K562 (cell line): ENCODE data around the gene RTP5. TPM values are rescaled to one million over a fixed set of nuclear protein-coding genes. Genes with fewer than 3 reads are reported as not detected.

ENCODE experiments used
- ATAC-seq: fragments of 200-7000 bp; cut with Tn5 transposase; 3 replicates; pipeline ENCODE4 v1.9.1; 2020; ENCODE audit warnings: moderate library complexity
- BruUV-seq: library from RNA; stranded (reverse); fragments of 400-500 nt; replicated peaks from 2 replicates; lab custom pipeline; 2021; lab: Mats Ljungman, UMichigan
- CTCF ChIA-PET: fragments of 300-600 bp; formaldehyde crosslinking; extraction: SDS; loops from one replicate; lab custom pipeline; 2021; ENCODE audit warnings: low intra/inter-chr PET ratio; lab: Yijun Ruan, JAX
- POLR2A ChIA-PET: fragments of 300-600, 350-650 bp; sonication (Branson Sonifier 250); formaldehyde crosslinking; extraction: SDS; loops from one replicate; lab custom pipeline; 2021; ENCODE audit warnings: antibody characterized with exemption, inconsistent platforms; lab: Yijun Ruan, JAX
- DNase-seq, 4 experiments: peaks; one replicate each; pipeline versions ENCODE4 v3.0.0 to v3.0.0-alpha.2; 2011 to 2018; ENCODE audit warnings: low spot score in 3 of 4, mixed read lengths in 3 of 4; ENCODE audit errors: extremely low read depth in 1 of 4
- FAIRE-seq: peaks from 2 replicates; lab custom pipeline; 2011; peaks lifted over from hg19 to GRCh38; lab: Jason Lieb, UNC
- H2AFZ ChIP-seq: 2 replicates; pipeline ENCODE4 v1.6.0; 2011; ENCODE audit warnings: low read depth, low read length, control low read depth, inconsistent platforms
- H3K27ac ChIP-seq: fragments of 200-600 bp; 3 replicates; pipeline ENCODE4 v1.8.0; 2011; ENCODE audit warnings: low read depth, mild to moderate bottlenecking, control low read depth, inconsistent platforms, low read length, moderate library complexity, mixed read lengths; ENCODE audit errors: extremely low read depth
- H3K27me3 ChIP-seq, 2 experiments: fragments of 300-600 bp in 1 of 2; 2 replicates in 1 of 2; 3 replicates in 1 of 2; pipeline versions ENCODE4 v1.6.0 to v1.8.0; 2011; ENCODE audit warnings: inconsistent platforms in 2 of 2, low read length in 2 of 2, mild to moderate bottlenecking in 1 of 2, mixed read lengths in 1 of 2, moderate library complexity in 1 of 2; ENCODE audit not compliant: control insufficient read depth in 2 of 2, insufficient read depth in 2 of 2
- H3K36me3 ChIP-seq: fragments of 300-600 bp; 3 replicates; pipeline ENCODE4 v1.8.0; 2011; ENCODE audit warnings: mild to moderate bottlenecking, low read length, inconsistent platforms; ENCODE audit not compliant: control insufficient read depth, insufficient read depth
- H3K4me1 ChIP-seq, 2 experiments: fragments of 200-600 bp in 1 of 2; replicated peaks in 1 of 2; 2 replicates in 1 of 2; 3 replicates in 1 of 2; pipeline versions ENCODE4 v1.5.1 to v1.8.0; 2011; ENCODE audit warnings: inconsistent platforms in 2 of 2, low read length in 2 of 2, mild to moderate bottlenecking in 1 of 2, mixed read lengths in 1 of 2, moderate library complexity in 1 of 2; ENCODE audit not compliant: control insufficient read depth in 2 of 2, insufficient read depth in 2 of 2
- H3K4me2 ChIP-seq: 2 replicates; pipeline ENCODE4 v1.6.1; 2011; ENCODE audit warnings: low read length, control low read depth, inconsistent platforms, mixed read lengths; ENCODE audit not compliant: insufficient read depth
- H3K4me3 ChIP-seq: fragments of 200-600 bp; sonication (generic), shearing (Covaris generic); 2 replicates; pipeline ENCODE4 v1.5.1; 2016; ENCODE audit warnings: control low read depth, inconsistent platforms
- H3K79me2 ChIP-seq: fragments of 200-600 bp; 3 replicates; pipeline ENCODE4 v1.8.0; 2011; ENCODE audit warnings: low read length, inconsistent platforms; ENCODE audit not compliant: control insufficient read depth, insufficient read depth
- H3K9ac ChIP-seq, 2 experiments: 2 replicates each; pipeline versions ENCODE4 v1.6.0 to v1.6.1; 2011; ENCODE audit warnings: low read depth in 2 of 2, low read length in 2 of 2, control low read depth in 1 of 2, inconsistent platforms in 1 of 2, mild to moderate bottlenecking in 1 of 2, mixed read lengths in 1 of 2; ENCODE audit not compliant: insufficient read depth in 1 of 2
- H3K9me1 ChIP-seq: one replicate; pipeline ENCODE4 v1.6.0; 2011; ENCODE audit warnings: inconsistent platforms, mild to moderate bottlenecking, low read length, moderate library complexity; ENCODE audit not compliant: control insufficient read depth, insufficient read depth
- H3K9me3 ChIP-seq: replicated peaks from 2 replicates; pipeline ENCODE4 v1.5.1; 2011; ENCODE audit warnings: low read depth, low read length, inconsistent platforms; ENCODE audit not compliant: control insufficient read depth, insufficient read depth
- H4K20me1 ChIP-seq: replicated peaks from 2 replicates; pipeline ENCODE4 v1.6.1; 2011; ENCODE audit warnings: low read length, inconsistent platforms, mixed read lengths; ENCODE audit not compliant: control insufficient read depth, insufficient read depth
- CTBP1 ChIP-seq: fragments of 450-650 bp; IDR thresholded peaks from 2 replicates; pipeline ENCODE4 v1.6.1; 2016; ENCODE audit warnings: borderline replicate concordance
- DIDO1 ChIP-seq: fragments of 450-650 bp; IDR thresholded peaks from 2 replicates; pipeline ENCODE4 v1.6.1; 2016; ENCODE audit warnings: low read depth, missing biosample characterization, missing genetic modification characterization
- KLF1 ChIP-seq: fragments of 450-650 bp; IDR thresholded peaks from 2 replicates; pipeline ENCODE4 v1.6.1; 2016; ENCODE audit warnings: missing genetic modification characterization, missing compliant biosample characterization
- MTA2 ChIP-seq: fragments of 450-650 bp; IDR thresholded peaks from 2 replicates; pipeline ENCODE4 v1.6.1; 2016; ENCODE audit warnings: low read depth
- PHB ChIP-seq: fragments of 250-450 bp; sonication (Bioruptor Pico); IDR thresholded peaks from 2 replicates; pipeline ENCODE4 v1.5.0; 2021
- PHF8 ChIP-seq: fragments of 200-600 bp; sonication (generic); IDR thresholded peaks from 2 replicates; pipeline ENCODE4 v1.6.1; 2012; ENCODE audit warnings: mixed run types, mild to moderate bottlenecking, inconsistent platforms, low read length, moderate library complexity, borderline replicate concordance
- SMARCA4 ChIP-seq: fragments of 450-650 bp; IDR thresholded peaks from 2 replicates; pipeline ENCODE4 v1.6.1; 2016
- ZKSCAN1 ChIP-seq: fragments of 150-350 bp; IDR thresholded peaks from 2 replicates; pipeline ENCODE4 v1.6.1; 2016; ENCODE audit warnings: low read depth, low read length
- ZNF174 ChIP-seq: fragments of 250-450 bp; sonication (Bioruptor Pico); IDR thresholded peaks from 2 replicates; pipeline ENCODE4 v1.4.0; 2020; ENCODE audit warnings: mild to moderate bottlenecking
- ZNF239 ChIP-seq: fragments of 250-450 bp; sonication (Bioruptor Pico); IDR thresholded peaks from 2 replicates; pipeline ENCODE4 v1.4.0; 2020; ENCODE audit warnings: mild to moderate bottlenecking
- ZNF444 ChIP-seq: fragments of 250-450 bp; sonication (Bioruptor Pico); IDR thresholded peaks from 2 replicates; pipeline ENCODE4 v1.4.0; 2020; ENCODE audit warnings: mild to moderate bottlenecking, moderate library complexity
- ZNF551 ChIP-seq: fragments of 250-450 bp; sonication (Bioruptor Pico); IDR thresholded peaks from 2 replicates; pipeline ENCODE4 v1.5.0; 2021; ENCODE audit warnings: mild to moderate bottlenecking, moderate library complexity
- WGBS: fragments of 100-300 bp; shearing (Covaris generic); methylation state at CpG from one replicate; pipeline ENCODE4 v1.1.6; 2016; ENCODE audit warnings: low coverage, mixed read lengths; ENCODE audit not compliant: insufficient coverage; ENCODE audit errors: missing lambda C conversion rate; 5-methylcytosine and 5-hydroxymethylcytosine counted together
- in situ Hi-C: fragments of 300-500 bp; cut with MboI; formaldehyde crosslinking; loops from 4 replicates; pipeline ENCODE4 v1.15.0; 2018; ENCODE audit warnings: inconsistent platforms, mixed read lengths
- intact Hi-C: fragments of 100-400 bp; cut with micrococcal nuclease; formaldehyde crosslinking; loops from 2 replicates; pipeline ENCODE4 v1.14.2; 2022
- polyA plus RNA-seq, 8 experiments: library from polyadenylated mRNA; depleted of rRNA in 4 of 8; stranded (reverse) in 5 of 8; unstranded in 3 of 8; fragments of >200 nt; fragmentation: Nextera tagmentation in 2 of 8; fragmentation: Illumina TruSeq in 1 of 8; extraction: Ambion mirVana in 2 of 8; extraction: Trizol in 1 of 8; gene quantifications; 2 replicates each; pipeline versions ENCODE4 v1.2.1 to v1.2.3, GENCODE V29; 2011 to 2014; ENCODE audit warnings: inconsistent platforms in 1 of 8, missing spikeins in 1 of 8
- total RNA-seq, 7 experiments: library from RNA; depleted of rRNA in 6 of 7; stranded (reverse); fragments of >200 nt in 6 of 7; fragmentation: Illumina TruSeq in 2 of 7; extraction: Trizol in 2 of 7; gene quantifications; 2 replicates each; pipeline versions ENCODE4 v1.2.1 to v1.2.3, GENCODE V29; 2011 to 2021; ENCODE audit warnings: low replicate concordance in 1 of 7
- TF ChIP-seq, protein P1 (sequence below), 2 experiments: fragments of 200-800 bp in 1 of 2; sonication (Bioruptor generic) in 1 of 2; sonication (generic) in 1 of 2; formaldehyde crosslinking in 1 of 2; IDR thresholded peaks in 1 of 2; conservative IDR thresholded peaks in 1 of 2; 2 replicates each; pipeline versions ENCODE4 v1.5.0 to v1.6.1; 2016 to 2020; ENCODE audit warnings: missing compliant biosample characterization in 1 of 2, missing genetic modification characterization in 1 of 2, missing genetic modification reagents in 1 of 2
- TF ChIP-seq, protein P2 (sequence below): sonication (generic); formaldehyde crosslinking; IDR thresholded peaks from 2 replicates; pipeline ENCODE4 v1.9.0; 2022; ENCODE audit warnings: mild to moderate bottlenecking, missing genetic modification reagents

The RTP5 gene
- total and polyA plus RNA-seq, 9 of the 15 experiments (the other 6 are each of a cell fraction or from before 2014, with no cell fraction given), result not detected

DNA sequence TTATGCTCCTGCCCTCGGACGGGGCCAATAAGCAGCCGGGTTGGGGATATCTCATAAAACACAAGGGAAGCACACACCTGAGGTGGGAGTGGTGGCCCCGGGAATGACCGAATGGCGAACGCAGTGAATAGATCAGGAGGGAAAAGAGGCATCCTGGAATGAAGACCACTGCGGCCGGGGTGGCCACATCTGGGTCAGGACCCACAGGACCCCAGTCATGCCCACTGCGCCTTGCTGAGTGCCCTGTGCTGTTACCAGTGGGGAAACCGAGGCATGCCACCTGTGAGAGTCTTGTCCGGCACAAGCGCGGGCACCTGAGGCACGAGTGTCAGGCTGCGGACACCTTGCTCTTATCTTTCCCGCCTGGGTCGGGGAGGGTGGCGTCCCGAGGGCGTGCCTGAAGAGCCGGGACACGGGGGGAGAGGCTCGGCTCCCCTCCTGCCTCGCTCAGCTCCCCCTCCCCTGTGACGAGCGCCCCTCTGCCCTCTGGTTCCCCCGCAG is 12.4 kb upstream of the RTP5 start (continued):
- TF ChIP-seq, protein P1, sequence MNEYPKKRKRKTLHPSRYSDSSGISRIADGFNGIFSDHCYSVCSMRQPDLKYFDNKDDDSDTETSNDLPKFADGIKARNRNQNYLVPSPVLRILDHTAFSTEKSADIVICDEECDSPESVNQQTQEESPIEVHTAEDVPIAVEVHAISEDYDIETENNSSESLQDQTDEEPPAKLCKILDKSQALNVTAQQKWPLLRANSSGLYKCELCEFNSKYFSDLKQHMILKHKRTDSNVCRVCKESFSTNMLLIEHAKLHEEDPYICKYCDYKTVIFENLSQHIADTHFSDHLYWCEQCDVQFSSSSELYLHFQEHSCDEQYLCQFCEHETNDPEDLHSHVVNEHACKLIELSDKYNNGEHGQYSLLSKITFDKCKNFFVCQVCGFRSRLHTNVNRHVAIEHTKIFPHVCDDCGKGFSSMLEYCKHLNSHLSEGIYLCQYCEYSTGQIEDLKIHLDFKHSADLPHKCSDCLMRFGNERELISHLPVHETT (CRISPR knock-in tag; conservative IDR thresholded peaks at IDR 0.05 in 1 of 2, IDR thresholded peaks at IDR 0.05 in 1 of 2), result no peak
- TF ChIP-seq ZNF174 (CRISPR knock-in tag) (no peak), MTA2 (no peak), CTBP1 (no peak), SMARCA4 (no peak), ZKSCAN1 (no peak)

DNA sequence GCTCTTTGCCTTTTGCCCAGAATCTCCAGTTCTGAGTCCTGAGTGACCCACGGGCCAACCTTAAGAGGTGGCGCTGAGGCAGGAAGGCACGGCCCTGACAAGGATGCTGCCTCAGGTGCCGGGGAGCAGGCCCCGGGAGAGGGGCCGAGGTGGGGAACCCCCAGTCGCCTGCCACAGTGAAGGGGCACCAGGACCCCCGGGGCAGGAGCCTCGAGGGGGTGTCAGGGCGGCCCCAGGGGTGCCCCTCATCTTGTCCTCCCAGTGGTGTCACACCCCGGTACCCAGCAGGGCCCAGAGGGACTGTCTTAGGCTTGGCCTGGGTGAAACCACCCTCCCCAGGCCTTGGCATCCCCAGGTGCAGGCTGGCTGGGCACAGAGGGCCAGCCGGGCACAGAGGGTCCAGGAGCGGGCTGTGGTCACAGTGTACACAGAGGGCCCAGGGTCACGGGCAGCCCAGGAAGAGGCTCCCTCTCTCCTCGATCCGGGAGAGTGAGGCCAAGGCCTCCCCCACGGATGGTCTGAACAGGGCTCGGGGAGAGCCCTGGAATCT is 11.9 kb upstream of the RTP5 start:
- 51% methylated on average over 12 of the region's 18 CpGs for WGBS
- in situ Hi-C loops (loop anchor here (5.0 kb wide), 1 partner anchor 110 kb away; no protein-coding TSS in a partner anchor), intact Hi-C loops (no loop called here)
- DNase-seq (peak in 1 of 4 experiments; percentile 3), FAIRE-seq (no peak), ATAC-seq (no peak)
- no TSS peak for BruUV-seq
- no peaks in the 10 kb centered on the region for H3K27me3 ChIP-seq
- H3K79me2 ChIP-seq, result no peaks in the 10 kb centered on the region
- no peaks in the 10 kb centered on the region for H3K9me1 ChIP-seq
- no peaks in the 10 kb centered on the region for H4K20me1 ChIP-seq
- TF ChIP-seq, protein P2, sequence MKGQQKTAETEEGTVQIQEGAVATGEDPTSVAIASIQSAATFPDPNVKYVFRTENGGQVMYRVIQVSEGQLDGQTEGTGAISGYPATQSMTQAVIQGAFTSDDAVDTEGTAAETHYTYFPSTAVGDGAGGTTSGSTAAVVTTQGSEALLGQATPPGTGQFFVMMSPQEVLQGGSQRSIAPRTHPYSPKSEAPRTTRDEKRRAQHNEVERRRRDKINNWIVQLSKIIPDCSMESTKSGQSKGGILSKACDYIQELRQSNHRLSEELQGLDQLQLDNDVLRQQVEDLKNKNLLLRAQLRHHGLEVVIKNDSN (CRISPR knock-in tag), result no peak
- no peak for TF ChIP-seq DIDO1 (tag)
- no peak for TF ChIP-seq KLF1 (tag)
- TF ChIP-seq ZNF444 (CRISPR knock-in tag), result no peak
- no peak for TF ChIP-seq PHB (CRISPR knock-in tag)
- no peak for TF ChIP-seq ZNF239 (CRISPR knock-in tag)
- TF ChIP-seq ZNF551, result no peak
- no peak for TF ChIP-seq PHF8
- no peaks in the 10 kb centered on the region for H3K36me3 ChIP-seq
- peaks cover 5 to 76% of the 10 kb centered on the region in 2 experiments; a peak in 4 of 5 replicates for H3K4me1 ChIP-seq
- H3K9ac ChIP-seq, result peak overlapping the region in 1 of 2 experiments; percentile 35; a peak in 1 of 4 replicates
- ChIA-PET CTCF (no interaction called here), POLR2A (no interaction called here)
- no peak overlapping the region for H2AFZ ChIP-seq
- H3K4me3 ChIP-seq, result no peak overlapping the region
- no peak overlapping the region for H3K4me2 ChIP-seq
- H3K27ac ChIP-seq, result no peak overlapping the region
- no peaks in the 10 kb centered on the region for H3K9me3 ChIP-seq
